DMS153 (cell line): ENCODE results near the gene RPL10.
A peak's percentile ranks its signal among the peaks of the same experiment; 100 is the strongest.
"Not testable (repeated sequence)": the region's sequence is repeated elsewhere in the genome, so short reads cannot be mapped to it uniquely, and the experiment has no call there.

Source experiments
- DNase-seq: peaks from one replicate; lab custom pipeline; 2025; lab: John Stamatoyannopoulos, UW

The RPL10 gene

DNA sequence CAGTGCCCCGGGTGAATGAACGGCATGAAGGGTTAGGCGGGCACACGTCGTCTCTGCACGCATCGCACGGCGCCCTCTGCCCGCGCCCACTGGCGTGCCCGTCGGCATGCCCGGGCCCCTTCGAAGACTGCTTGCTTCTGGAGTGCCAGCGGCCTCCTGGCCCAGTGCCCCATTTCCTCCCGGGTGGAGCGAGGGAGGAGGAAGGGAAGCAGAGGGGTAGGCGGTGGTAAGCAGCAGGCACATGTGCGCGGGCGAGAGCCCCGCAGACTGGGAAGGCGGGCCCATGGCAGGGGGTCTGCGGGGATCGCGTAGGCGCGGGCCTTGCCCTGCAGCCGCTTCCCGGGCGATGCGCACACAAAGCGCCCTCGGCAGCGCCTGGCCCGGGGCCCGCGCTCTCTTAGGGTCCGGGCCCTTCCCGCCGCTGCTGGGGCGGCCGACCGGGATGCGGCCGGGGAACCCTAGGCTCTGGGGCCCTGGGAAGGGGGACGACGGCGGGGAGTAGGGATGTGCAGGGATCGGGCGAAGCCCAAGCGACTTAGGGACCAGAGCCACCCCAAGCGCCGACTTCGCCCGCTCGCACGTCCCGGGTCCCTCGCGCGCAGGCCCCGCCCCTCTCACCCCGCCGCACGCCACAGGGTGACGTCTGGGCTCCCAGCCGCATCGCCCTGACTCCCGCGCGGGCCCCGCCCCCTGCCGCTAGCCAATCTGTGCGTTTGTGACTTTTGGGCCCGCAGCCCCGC is 19.9 kb upstream of the RPL10 start:
- peak; percentile 19 for DNase-seq

GRCh38 chrX:154378799-154379568 is 19.2 kb upstream of the RPL10 start, which contains the start of gene EMD:
Gene EMD (plus strand): TSS chrX:154379295. CDS start chrX:154379485, 190 bp downstream.
- peak; percentile 99 for DNase-seq

DNA sequence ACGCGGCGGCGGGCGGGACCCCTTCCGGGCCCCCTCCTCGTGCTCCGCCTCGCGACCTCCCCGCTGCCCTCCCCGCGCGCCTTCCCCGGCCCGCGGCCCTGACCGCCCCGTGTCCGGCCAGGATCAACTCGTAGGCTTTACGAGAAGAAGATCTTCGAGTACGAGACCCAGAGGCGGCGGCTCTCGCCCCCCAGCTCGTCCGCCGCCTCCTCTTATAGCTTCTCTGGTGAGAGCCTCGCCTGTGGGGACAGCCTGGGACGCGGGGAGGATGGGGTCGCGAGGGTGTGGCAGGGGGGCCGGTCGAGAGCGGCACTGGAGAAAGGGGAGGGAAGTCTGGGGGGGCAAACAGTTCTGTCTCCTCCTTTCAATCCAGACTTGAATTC is 18.6 kb upstream of the RPL10 start:
- no peak for DNase-seq

- no peak for DNase-seq
These were observed 18.0 kb upstream of the RPL10 start for GRCh38 chrX:154380153-154380552.

GRCh38 chrX:154380787-154381186 is 17.4 kb upstream of the RPL10 start:
- no peak for DNase-seq

GRCh38 chrX:154381271-154381670 is 16.9 kb upstream of the RPL10 start:
- no peak for DNase-seq

DNA sequence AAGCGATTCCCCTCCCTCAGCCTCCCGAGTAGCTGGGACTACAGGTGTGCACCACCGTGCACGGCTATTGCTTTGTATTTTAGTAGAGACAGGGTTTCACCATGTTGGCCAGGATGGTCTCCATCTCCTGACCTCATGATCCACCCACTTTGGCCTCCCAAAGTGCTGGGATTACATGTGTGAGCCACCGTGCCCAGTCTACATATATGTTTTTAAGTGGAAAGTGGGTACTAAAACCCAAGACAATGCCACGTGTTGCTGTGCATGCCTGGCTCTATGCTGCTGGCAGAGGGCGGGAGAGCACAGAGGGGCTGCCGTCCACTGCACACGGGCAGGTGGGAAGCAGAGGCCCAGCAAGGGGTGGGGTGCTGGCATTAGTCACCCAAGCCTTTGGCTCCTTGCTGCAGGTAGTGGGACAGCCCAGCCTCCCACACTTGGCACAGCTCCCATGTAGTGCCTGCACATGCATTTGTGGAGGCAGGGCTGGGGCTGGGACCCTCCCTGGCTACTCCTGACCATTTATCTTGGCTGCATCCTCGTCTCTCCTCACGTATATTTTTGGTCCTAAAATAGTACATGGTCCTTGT is 15.6 kb upstream of the RPL10 start:
- DNase-seq = no peak

DNA sequence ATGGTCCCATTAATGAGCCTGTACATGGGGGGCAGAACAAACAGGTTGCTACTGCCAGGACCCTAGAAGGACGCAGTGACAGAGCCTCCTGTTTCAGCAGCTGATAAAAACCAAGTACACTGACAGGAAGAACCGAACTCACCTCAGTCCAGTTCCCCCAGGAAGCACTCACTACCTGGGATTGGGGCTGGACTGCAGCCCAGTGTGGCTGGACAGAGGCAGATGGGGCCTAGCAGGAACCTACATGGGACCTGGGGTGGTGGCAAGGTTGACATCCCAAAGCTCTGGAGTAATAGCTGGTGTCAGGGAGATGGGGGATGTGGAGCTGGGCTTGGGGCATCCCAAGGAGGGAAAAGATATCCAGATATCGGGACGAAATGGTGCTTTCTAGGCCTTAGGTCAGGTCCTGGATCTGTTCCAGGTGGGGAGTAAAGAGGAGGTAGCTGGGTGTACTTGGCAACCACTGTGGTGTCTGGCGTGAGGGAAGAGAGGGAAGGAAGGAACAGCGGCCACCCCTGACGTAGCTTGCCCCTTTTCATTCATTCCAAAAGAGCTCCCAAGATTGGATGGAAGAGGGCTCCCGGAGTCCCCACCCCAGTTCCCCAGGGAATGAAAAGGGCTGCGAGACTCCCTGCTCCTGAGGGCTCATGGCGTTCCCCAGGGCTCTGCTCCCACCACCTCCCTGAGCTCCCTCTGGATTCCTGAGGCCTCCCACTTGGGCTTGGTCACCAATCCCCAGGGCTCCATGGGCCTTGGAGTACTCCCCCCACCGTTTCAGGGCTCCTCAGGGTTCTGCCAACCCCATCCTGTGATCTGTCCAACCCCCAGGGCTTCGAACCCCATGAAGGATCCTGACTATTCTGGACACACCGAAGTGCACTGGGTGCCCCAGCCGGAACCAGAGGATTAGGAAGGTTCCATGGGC is 14.6 kb upstream of the RPL10 start:
- no peak for DNase-seq

GRCh38 chrX:154384284-154384892 is 13.8 kb upstream of the RPL10 start:
- DNase-seq = no peak

DNA sequence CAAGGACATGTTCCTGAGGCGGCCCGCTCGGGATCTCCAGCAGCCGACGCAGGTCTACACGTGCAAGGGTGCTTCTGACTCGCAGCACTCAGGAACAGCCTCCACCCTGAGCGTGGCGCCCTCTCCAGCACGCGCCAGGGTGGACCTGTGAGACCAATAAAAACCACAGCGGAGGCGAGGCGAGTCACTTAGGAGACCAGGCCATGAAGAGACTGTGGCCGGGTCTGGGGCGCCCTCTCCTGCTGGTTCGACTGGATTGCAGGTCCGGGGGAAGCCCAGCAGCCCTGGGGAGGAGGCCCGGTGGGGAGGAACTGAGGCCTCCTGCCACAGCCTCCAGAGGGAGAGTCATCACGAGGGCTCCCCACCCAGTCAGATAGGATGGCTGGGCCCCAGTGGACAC is 10.1 kb upstream of the RPL10 start:
- not testable (repeated sequence) for DNase-seq

GRCh38 chrX:154388649-154389048 is 9.5 kb upstream of the RPL10 start:
- not testable (repeated sequence) for DNase-seq

GRCh38 chrX:154389812-154390747 is 8.1 kb upstream of the RPL10 start:
- not testable (repeated sequence) for DNase-seq

GRCh38 chrX:154396363-154396762 is 1.8 kb upstream of the RPL10 start:
- not testable (repeated sequence) for DNase-seq

DNA sequence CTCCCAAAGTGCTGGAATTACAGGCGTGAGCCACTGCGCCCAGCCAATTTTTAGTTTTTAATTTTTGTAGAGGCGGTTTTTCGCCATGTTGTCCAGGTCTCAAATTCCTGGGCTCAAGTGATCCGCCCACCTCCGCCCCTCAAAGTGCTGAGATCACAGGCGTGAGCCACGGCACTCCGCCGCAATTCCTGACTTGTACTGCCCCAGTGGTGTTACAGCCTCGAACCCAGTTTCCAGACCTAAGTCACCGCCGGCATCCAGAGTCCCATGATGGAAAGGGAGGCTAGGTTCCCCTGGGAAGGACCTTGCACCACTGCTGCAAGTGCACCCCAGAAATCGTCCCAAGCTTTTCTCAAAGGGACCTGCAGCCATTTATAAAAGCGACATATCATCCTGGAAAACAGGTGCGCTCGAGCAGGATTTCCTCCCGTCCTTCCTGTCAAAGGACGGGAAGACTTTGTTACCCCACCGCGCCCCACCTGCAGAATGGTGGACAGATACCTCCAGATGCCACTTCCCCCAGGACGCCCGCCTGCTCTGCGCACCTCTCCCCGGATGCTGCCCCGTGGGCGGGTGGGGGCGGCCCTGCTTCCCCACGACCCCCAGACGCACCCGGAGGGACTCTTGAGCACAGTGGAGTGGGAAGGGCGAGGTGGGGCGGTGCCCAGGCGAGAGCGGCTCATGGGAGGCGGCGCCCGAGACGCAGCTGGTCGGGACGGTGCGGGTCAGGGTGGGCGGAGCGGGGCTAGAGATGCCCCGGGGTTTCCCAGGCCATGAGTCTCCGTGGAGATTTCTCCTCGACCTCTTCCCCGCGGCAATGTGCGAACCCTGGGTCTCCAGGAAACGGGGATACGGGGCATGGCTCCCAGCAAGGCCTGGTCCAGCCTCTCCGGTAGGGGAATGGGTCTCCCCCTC is 947 bp upstream of the RPL10 start:
- DNase-seq = peak; percentile 50

GRCh38 chrX:154398668-154399526 is 720 bp downstream of the RPL10 start:
- peak; percentile 80 for DNase-seq

- no peak for DNase-seq
These were observed 1.6 kb downstream of the RPL10 start for GRCh38 chrX:154399527-154400368.

GRCh38 chrX:154400369-154400817 is 2.2 kb downstream of the RPL10 start:
- DNase-seq = not testable (repeated sequence)
